ENCODE data around the gene UBASH3B.

The UBASH3B gene

GRCh38 chr11:122706291-122707088, 51.0 kb downstream of the UBASH3B start:
- DNase-seq (ENCODE audit: low read depth, low spot score) = peak; percentile 54

- DNase-seq (ENCODE audit: low read depth, low spot score) = no peak
These were observed 51.6 kb downstream of the UBASH3B start for GRCh38 chr11:122707111-122707510.

- no peak for DNase-seq (ENCODE audit: low read depth, low spot score)
These were observed 52.4 kb downstream of the UBASH3B start for GRCh38 chr11:122707901-122708300.

GRCh38 chr11:122709039-122709760, 53.7 kb downstream of the UBASH3B start:
- peak; percentile 84 for DNase-seq (ENCODE audit: low read depth, low spot score)

GRCh38 chr11:122711362-122711761, 55.8 kb downstream of the UBASH3B start:
- DNase-seq (ENCODE audit: low read depth, low spot score) = no peak

GRCh38 chr11:122711831-122712381, 56.4 kb downstream of the UBASH3B start:
- DNase-seq (ENCODE audit: low read depth, low spot score) = peak; percentile 71

- DNase-seq (ENCODE audit: low read depth, low spot score) = no peak
These were observed 58.5 kb downstream of the UBASH3B start for GRCh38 chr11:122714004-122714403.

GRCh38 chr11:122714484-122714883, 59.0 kb downstream of the UBASH3B start:
- no peak for DNase-seq (ENCODE audit: low read depth, low spot score)

GRCh38 chr11:122715548-122716440, 60.3 kb downstream of the UBASH3B start:
- DNase-seq (ENCODE audit: low read depth, low spot score) = no peak

- no peak for DNase-seq (ENCODE audit: low read depth, low spot score)
These were observed 61.8 kb downstream of the UBASH3B start for GRCh38 chr11:122717264-122717867.

- DNase-seq (ENCODE audit: low read depth, low spot score) = no peak
These were observed 64.8 kb downstream of the UBASH3B start for GRCh38 chr11:122720107-122720881.

GRCh38 chr11:122721201-122721963, 65.9 kb downstream of the UBASH3B start:
- DNase-seq (ENCODE audit: low read depth, low spot score) = peak; percentile 39

GRCh38 chr11:122721964-122722266, 66.4 kb downstream of the UBASH3B start:
- DNase-seq (ENCODE audit: low read depth, low spot score) = peak; percentile 40

GRCh38 chr11:122723106-122723505, 67.6 kb downstream of the UBASH3B start:
- DNase-seq (ENCODE audit: low read depth, low spot score) = no peak

- DNase-seq (ENCODE audit: low read depth, low spot score) = peak; percentile 54
These were observed 68.1 kb downstream of the UBASH3B start for GRCh38 chr11:122723576-122723975.

GRCh38 chr11:122724520-122724919, 69.0 kb downstream of the UBASH3B start:
- no peak for DNase-seq (ENCODE audit: low read depth, low spot score)

- no peak for DNase-seq (ENCODE audit: low read depth, low spot score)
These were observed 70.5 kb downstream of the UBASH3B start for GRCh38 chr11:122726028-122726427.

- DNase-seq (ENCODE audit: low read depth, low spot score) = peak; percentile 70
These were observed 71.8 kb downstream of the UBASH3B start for GRCh38 chr11:122727101-122727929.

GRCh38 chr11:122728561-122728960, 73.0 kb downstream of the UBASH3B start:
- no peak for DNase-seq (ENCODE audit: low read depth, low spot score)
